ENCODE results near the gene NPM3. TPM values are rescaled to one million over a fixed set of nuclear protein-coding genes. Genes with fewer than 3 reads are reported as not detected.

Gene NPM3
- polyA plus RNA-seq, 1 donor: 54.4 TPM

DNA sequence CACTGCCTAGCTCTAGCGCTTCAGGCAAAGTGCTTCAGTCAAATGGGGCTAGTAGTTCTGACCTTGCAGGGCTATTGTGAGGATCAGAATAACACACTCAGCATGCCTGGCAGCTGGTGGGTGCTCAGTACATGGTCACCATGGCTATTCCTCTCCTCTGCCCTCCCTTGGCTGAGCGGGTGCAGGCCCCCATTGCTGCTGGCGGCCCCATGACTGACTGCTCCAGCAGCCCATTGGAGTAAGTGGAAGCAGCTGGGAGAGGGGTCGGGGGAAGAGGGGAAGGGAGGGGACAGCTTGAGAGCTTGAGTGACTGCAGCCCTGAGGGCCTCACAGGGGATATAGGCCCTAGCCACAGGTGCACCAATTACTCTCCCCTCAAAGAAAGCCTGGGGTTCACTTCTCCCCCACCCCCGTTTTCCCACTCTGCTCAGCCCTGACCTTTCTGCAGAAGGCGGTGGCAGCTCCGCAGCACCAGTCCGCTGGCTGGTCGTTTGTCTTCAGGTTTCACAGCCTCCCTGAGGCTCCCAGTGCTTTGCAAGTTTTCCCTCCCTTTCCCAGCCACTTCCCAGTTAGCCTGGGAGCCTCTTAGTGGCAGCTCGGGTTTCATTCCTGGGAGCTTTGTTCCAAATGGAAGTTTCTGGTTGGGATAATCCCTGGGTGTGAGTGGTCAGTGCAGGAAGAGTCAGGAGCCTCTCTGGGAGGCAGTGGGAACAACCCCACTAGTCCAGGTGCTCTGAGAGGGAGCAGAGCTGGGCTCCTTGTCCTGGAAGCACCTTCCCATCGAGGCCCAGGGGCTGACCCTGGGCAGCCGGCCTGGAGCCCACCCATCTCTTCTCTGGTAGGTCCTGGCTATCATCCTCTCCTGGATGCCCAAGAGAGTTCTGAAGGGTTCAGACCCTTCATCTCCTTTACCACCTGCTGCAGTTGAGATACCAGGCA is 23.7 kb downstream of the NPM3 start:
- no peak for DNase-seq (ENCODE audit: low read depth)

DNA sequence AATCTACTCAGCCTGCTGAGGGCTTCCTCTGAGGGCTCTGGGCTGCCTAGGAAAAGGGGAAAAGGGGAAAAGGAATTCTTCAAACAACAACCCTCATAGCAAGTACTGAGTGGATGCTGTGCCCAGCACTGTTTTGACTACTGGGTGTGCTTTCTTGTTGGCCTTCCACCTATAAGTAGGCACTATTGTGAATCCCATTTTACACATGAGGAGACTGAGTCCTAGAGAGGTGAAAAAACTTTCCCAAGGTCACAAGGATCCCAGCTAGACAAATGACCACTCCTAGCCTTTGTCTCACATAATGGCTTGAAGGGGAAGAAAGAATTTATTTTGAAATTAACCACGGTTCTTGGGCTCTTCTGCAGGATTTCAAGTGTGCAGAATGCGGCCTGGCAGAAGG is 24.4 kb downstream of the NPM3 start:
- no peak for DNase-seq (ENCODE audit: low read depth)

DNA sequence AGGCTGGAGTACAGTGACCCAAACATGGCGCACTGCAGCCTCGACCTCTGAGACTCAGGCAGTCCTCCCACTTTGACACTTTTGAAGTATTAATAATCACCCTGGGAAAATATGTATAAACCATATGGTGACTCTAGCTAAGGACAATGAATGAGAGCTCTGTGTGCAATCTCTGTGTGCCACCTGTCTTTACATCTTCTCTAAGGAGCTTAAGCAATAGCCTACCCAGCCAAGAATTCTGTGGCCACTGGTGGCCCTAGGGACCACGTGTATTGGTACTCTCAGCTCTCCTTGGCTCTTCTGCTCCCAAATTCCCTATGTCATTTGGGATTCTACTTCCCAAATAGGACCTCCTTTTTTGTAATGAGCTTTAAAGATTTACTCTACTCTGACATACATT is 31.0 kb downstream of the NPM3 start:
- DNase-seq (ENCODE audit: low read depth): no peak

DNA sequence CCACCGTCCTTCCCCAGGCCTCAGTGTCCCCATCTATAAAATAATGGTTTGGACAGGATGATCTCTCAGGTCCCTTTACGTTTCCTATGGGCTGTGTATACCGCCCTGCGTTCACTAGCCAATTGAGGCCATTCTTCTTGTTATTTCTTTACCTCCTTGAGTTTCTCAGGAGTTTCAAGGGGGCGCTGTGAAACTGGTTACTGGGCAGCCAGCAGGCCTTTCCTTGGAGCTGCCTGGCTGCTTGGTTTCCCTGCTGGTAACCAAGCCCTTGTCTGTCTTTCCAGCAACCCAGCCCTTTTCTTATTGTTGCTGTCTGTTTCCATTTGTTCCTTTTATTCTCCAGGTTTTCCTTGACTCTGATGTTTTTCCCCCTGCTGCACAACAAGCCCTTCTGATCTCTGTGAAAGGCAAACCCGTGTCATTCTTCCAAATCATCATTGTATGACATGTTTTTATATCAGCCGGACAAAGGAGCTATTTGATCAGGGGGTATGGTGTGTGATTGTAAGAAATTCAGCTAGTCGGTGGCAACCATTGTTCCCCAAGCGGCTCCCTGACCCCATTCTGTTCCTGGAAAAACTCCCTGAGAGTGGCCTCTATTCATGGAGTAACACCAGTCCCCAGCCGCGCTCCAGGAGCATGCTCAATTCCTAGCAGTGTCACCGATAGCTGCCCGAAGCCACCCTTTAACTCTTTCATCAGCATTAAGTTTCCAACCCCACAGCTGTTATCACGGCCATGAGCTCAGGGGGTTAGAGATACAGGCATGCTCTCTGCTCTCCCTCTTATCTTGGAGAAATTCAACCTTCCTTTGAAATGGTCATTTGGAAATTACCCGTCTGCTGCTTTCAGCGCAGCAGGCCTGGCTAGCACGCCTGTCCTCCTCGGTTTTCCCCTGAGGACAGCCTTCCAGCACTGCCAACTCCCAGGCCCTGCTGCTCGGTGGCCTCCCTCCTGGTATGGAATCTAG is 33.9 kb downstream of the NPM3 start:
- no peak for DNase-seq (ENCODE audit: low read depth)

DNA sequence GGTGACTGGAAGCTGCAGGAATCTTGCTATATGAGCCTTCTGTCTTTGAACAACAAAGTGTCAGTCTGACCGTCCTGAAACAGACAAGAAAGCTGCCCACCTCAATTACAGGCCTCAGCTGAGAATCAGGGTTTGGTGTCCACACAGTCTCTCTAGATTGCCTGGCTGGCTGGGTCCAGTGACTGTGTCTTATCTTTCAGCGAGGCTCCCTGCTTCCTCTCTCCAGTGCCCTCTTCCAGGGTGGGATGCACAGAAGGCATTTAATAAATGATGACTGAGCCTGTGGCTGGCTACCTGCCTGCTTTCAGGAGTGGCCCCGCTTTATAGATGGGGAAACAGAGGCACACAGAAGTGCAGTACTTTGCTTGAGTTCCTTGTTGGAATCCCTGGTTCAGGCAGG is 34.8 kb downstream of the NPM3 start:
- no peak for DNase-seq (ENCODE audit: low read depth)

DNA sequence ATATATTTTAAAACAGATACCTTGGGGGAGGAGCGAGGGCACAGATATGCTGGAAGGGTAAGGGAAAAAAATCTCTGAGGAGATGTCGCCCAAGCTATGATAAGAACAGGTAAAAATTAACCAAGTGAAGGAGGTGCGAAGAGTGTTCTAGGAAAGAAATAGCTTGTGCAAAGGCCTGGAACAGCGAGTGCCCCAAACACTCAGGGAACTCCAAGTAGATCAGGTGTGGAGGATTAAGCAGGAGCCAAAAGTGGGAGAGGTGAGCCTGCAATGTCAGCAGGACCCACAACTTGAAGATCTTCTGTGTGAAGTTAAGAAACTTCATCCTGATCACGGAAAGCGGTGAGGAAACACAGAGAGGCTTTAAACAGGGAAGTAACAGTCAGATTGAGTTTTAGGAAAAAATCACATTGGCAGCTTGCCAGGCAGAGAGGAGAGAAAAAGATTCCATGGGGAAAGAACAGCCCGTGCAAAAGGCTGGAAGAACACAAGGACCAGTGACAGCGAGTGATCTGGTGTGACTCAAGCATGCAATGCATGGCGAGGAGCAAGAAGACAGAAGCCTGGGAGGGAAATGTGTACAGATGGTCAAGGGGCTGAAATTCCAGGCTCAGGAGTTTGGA is 38.1 kb downstream of the NPM3 start:
- DNase-seq (ENCODE audit: low read depth): no peak

DNA sequence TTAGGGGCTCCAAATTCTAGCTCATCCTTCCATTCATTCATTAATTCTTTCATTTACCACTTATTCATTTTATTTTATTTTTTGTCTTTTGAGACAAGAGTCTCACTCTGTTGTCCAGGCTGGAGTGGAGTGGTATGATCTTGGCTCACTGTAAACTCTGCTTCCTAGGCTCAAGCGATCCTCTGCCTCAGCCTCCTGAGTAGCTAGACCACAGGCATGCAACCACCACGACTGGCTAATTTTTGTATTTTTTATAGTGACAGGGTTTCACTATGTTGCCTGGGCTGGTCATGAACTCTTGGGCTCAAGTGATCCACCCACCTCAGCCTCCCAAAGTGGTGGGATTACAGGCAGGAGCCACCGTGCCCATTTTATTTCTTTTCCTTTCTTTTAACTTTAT is 39.0 kb downstream of the NPM3 start:
- no peak for DNase-seq (ENCODE audit: low read depth)

DNA sequence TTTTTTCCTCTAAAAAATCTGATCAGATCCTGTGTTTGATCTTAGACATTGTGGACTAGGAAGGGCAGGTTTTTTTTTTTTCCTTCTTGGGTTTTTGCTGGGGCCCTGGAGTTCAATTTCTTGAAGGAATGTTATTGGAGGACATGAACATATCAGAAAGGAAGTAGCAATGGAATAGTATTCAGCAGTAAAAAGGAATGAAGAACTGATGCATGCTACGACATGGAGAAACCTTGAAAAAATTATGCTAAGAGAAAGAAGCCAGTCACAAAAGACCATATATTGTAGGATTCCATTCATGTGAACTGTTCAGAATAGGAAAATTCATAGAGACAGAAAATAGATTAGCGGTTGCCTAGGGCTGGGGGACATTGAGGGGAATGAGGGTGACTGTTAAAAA is 41.3 kb downstream of the NPM3 start:
- no peak for DNase-seq (ENCODE audit: low read depth)

DNA sequence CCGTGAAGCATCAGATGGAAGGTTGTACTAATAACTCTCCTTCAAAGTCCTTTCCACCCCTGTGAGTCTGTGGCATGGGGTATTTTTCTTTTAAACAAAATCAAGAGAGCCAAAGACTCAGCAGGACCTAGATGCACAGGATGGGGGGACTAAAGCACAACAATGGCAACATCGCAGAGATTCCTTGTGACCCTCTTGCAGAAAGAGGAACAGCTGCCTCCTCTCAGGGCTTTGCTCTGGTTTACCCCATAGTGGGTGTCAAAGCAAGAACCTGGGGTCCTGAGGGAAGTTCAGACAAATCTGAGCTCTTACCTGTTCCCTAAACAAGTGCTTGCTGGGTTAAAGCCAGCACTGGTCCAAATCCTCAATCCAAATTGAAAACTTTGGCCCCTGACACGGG is 46.6 kb downstream of the NPM3 start:
- DNase-seq (ENCODE audit: low read depth): no peak

DNA sequence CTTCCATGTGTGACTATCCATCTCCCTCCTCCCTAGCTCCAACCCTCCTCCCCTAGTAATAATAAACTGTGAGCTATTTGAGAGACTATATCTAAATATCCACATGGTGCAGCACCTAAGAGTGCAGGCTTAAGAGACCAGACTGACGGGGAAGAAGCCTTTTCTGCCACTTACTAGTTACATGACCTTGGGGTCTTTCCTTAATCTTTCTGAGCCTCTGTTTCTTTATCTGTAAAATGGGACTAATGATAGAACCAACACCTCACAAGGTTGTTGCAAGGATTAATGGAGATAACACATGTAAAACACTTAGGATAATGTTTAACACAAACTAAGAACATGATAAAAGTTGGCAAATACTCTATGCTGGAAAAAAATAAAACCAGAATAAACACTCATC is 51.1 kb downstream of the NPM3 start:
- no peak for DNase-seq (ENCODE audit: low read depth)

Other genes starting within 250 kb of the NPM3 start
- gene POLL, start 195.2 kb downstream of the NPM3 start, polyA plus RNA-seq (ENCODE audit: insufficient read length): 30.9 TPM
- gene DPCD, start 195.1 kb downstream of the NPM3 start, polyA plus RNA-seq (ENCODE audit: insufficient read length): 14.1 TPM
- gene FBXW4, start 88.3 kb downstream of the NPM3 start, polyA plus RNA-seq (ENCODE audit: insufficient read length): 48.3 TPM
- 0.34 TPM for gene FGF8, start 7.3 kb downstream of the NPM3 start, polyA plus RNA-seq (ENCODE audit: insufficient read length)
- 101 TPM for gene OGA, start 35.0 kb upstream of the NPM3 start, polyA plus RNA-seq (ENCODE audit: insufficient read length)
- gene KCNIP2, start 60.4 kb upstream of the NPM3 start, polyA plus RNA-seq (ENCODE audit: insufficient read length): 4.3 TPM